Activated naive CD4-positive, alpha-beta T cell treated with Interleukin-2 at 50 U/mL for 16 hours (primary cell): ENCODE measurements around the gene TMEM132E.
"Not testable (repeated sequence)": the region's sequence is repeated elsewhere in the genome, so short reads cannot be mapped to it uniquely, and the experiment has no call there.

Source experiments
- DNase-seq: peaks from one replicate; pipeline ENCODE4 v3.0.0-alpha.2; 2020

The TMEM132E gene

GRCh38 chr17:34579017-34579946 is at the start of gene TMEM132E:
Gene TMEM132E (plus strand): TSS chr17:34579582. CDS start chr17:34581077, 1,495 bp downstream.
- DNase-seq, result no peak

GRCh38 chr17:34530918-34531317 is 48.5 kb upstream of the TMEM132E start:
- DNase-seq, result no peak

GRCh38 chr17:34532281-34533065 is 46.9 kb upstream of the TMEM132E start:
- no peak for DNase-seq

GRCh38 chr17:34533806-34534527 is 45.4 kb upstream of the TMEM132E start:
- no peak for DNase-seq

GRCh38 chr17:34537445-34537844 is 41.9 kb upstream of the TMEM132E start:
- no peak for DNase-seq

GRCh38 chr17:34538582-34538981 is 40.8 kb upstream of the TMEM132E start:
- not testable (repeated sequence) for DNase-seq

GRCh38 chr17:34539881-34540280 is 39.5 kb upstream of the TMEM132E start:
- no peak for DNase-seq

GRCh38 chr17:34542700-34543336 is 36.6 kb upstream of the TMEM132E start:
- DNase-seq, result peak; percentile 49

GRCh38 chr17:34547453-34548063 is 31.8 kb upstream of the TMEM132E start:
- no peak for DNase-seq

- DNase-seq, result no peak
Measured at GRCh38 chr17:34549966-34550365, 29.4 kb upstream of the TMEM132E start.

- DNase-seq, result no peak
Measured at GRCh38 chr17:34553907-34554306, 25.5 kb upstream of the TMEM132E start.

- no peak for DNase-seq
Measured at GRCh38 chr17:34556384-34556783, 23.0 kb upstream of the TMEM132E start.

GRCh38 chr17:34556931-34557330 is 22.5 kb upstream of the TMEM132E start:
- DNase-seq, result no peak

- no peak for DNase-seq
Measured at GRCh38 chr17:34561328-34561727, 18.1 kb upstream of the TMEM132E start.

- no peak for DNase-seq
Measured at GRCh38 chr17:34562387-34562786, 17.0 kb upstream of the TMEM132E start.

GRCh38 chr17:34565713-34566112 is 13.7 kb upstream of the TMEM132E start:
- no peak for DNase-seq

- no peak for DNase-seq
Measured at GRCh38 chr17:34566201-34566600, 13.2 kb upstream of the TMEM132E start.

- no peak for DNase-seq
Measured at GRCh38 chr17:34566873-34567272, 12.5 kb upstream of the TMEM132E start.

- DNase-seq, result no peak
Measured at GRCh38 chr17:34567691-34568465, 11.5 kb upstream of the TMEM132E start.

GRCh38 chr17:34568953-34569352 is 10.4 kb upstream of the TMEM132E start:
- DNase-seq, result no peak

GRCh38 chr17:34569591-34569990 is 9.8 kb upstream of the TMEM132E start:
- DNase-seq, result no peak
